ENCODE measurements around the gene LYRM1.

DNA sequence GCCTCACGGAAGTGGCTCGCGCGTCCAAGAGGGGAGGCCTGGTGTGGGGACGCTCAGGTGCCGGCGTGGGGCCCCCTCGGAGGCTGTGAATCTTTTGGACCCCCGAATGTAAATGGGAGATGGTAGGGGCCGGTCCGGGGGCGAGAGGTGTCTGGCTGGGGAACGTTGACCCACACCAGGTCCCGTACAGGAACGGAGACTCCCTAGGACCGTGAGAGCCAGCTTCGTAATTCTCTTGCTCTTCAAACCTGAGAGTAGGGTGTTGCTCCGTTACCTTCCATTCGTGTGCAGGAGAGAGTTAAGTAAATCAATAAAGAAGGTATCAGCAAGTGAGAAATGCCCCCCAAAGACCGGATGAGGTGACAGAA lies 481 bp downstream of the LYRM1 start:
- TF ChIP-seq, protein P1, sequence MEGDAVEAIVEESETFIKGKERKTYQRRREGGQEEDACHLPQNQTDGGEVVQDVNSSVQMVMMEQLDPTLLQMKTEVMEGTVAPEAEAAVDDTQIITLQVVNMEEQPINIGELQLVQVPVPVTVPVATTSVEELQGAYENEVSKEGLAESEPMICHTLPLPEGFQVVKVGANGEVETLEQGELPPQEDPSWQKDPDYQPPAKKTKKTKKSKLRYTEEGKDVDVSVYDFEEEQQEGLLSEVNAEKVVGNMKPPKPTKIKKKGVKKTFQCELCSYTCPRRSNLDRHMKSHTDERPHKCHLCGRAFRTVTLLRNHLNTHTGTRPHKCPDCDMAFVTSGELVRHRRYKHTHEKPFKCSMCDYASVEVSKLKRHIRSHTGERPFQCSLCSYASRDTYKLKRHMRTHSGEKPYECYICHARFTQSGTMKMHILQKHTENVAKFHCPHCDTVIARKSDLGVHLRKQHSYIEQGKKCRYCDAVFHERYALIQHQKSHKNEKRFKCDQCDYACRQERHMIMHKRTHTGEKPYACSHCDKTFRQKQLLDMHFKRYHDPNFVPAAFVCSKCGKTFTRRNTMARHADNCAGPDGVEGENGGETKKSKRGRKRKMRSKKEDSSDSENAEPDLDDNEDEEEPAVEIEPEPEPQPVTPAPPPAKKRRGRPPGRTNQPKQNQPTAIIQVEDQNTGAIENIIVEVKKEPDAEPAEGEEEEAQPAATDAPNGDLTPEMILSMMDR (IDR thresholded peaks at IDR 0.05), result no peak
- TF ChIP-seq POLR2A (IDR thresholded peaks at IDR 0.05), result no peak

Measured in suprapubic skin (tissue), 3 donors.